CD14-positive monocyte (primary cell): ENCODE results near the gene CPT2. TPM values are rescaled to one million over a fixed set of nuclear protein-coding genes. Genes with fewer than 3 reads are reported as not detected.

Experiments used
- DNase-seq, 3 donors: peaks; one replicate each; pipeline ENCODE4 v3.0.0-alpha.2; 2011 to 2022
- H2AFZ ChIP-seq: 2 replicates; pipeline ENCODE4 v1.6.0; 2012; ENCODE audit warnings: mild to moderate bottlenecking, low read depth, low read length, inconsistent platforms; ENCODE audit not compliant: insufficient read depth, poor library complexity, severe bottlenecking
- H3K27ac ChIP-seq, 2 donors: 1 replicate in 1 of 2; 2 replicates in 1 of 2; pipeline ENCODE4 v1.5.1; 2012 to 2013; ENCODE audit warnings: low read length in 2 of 2, control low read depth in 1 of 2, inconsistent platforms in 1 of 2, low read depth in 1 of 2, mild to moderate bottlenecking in 1 of 2
- H3K27me3 ChIP-seq, 2 donors: one replicate each; pipeline versions ENCODE4 v1.6.0 to v1.6.1; 2011 to 2013; ENCODE audit warnings: low read length in 2 of 2; ENCODE audit not compliant: control insufficient read depth in 2 of 2, insufficient read depth in 2 of 2
- H3K36me3 ChIP-seq, 2 donors: replicated peaks in 1 of 2; 1 replicate in 1 of 2; 2 replicates in 1 of 2; pipeline versions ENCODE4 v1.5.1 to v1.6.1; 2012 to 2013; ENCODE audit warnings: low read length in 2 of 2, control low read depth in 1 of 2, inconsistent platforms in 1 of 2, mild to moderate bottlenecking in 1 of 2; ENCODE audit not compliant: insufficient read depth in 2 of 2, control insufficient read depth in 1 of 2
- H3K4me1 ChIP-seq, 2 donors: 1 replicate in 1 of 2; 2 replicates in 1 of 2; pipeline versions ENCODE4 v1.5.1 to v1.6.1; 2012 to 2013; ENCODE audit warnings: low read length in 2 of 2, control low read depth in 1 of 2, inconsistent platforms in 1 of 2, mild to moderate bottlenecking in 1 of 2, moderate library complexity in 1 of 2; ENCODE audit not compliant: insufficient read depth in 2 of 2, control insufficient read depth in 1 of 2
- H3K4me2 ChIP-seq: replicated peaks from 2 replicates; pipeline ENCODE3; 2012; ENCODE audit warnings: low read length, moderate library complexity, mild to moderate bottlenecking; ENCODE audit not compliant: poor library complexity, severe bottlenecking; ENCODE audit errors: extremely low read depth
- H3K4me3 ChIP-seq, 3 experiments: fragments of 200-600 bp in 1 of 3; sonication (generic) in 1 of 3; replicated peaks in 1 of 3; 1 replicate in 2 of 3; 2 replicates in 1 of 3; pipeline ENCODE4 v1.5.1; 2011 to 2013; ENCODE audit warnings: low read length in 3 of 3, mild to moderate bottlenecking in 3 of 3, control low read depth in 2 of 3, low read depth in 2 of 3, inconsistent platforms in 1 of 3, moderate library complexity in 1 of 3
- H3K79me2 ChIP-seq: 2 replicates; pipeline ENCODE4 v1.6.0; 2012; ENCODE audit warnings: mild to moderate bottlenecking, control low read depth, inconsistent platforms, low read length, moderate library complexity; ENCODE audit not compliant: insufficient read depth
- H3K9ac ChIP-seq: 2 replicates; pipeline ENCODE4 v1.6.0; 2017; ENCODE audit warnings: low read length, mild to moderate bottlenecking; ENCODE audit not compliant: insufficient read depth, poor library complexity, severe bottlenecking
- H3K9me3 ChIP-seq, 2 donors: replicated peaks in 1 of 2; 1 replicate in 1 of 2; 2 replicates in 1 of 2; pipeline versions ENCODE4 v1.5.1 to v1.6.1; 2012 to 2013; ENCODE audit warnings: low read length in 2 of 2, control low read depth in 1 of 2; ENCODE audit not compliant: control insufficient read depth in 1 of 2, insufficient read depth in 1 of 2
- H4K20me1 ChIP-seq: 2 replicates; pipeline ENCODE4 v1.6.0; 2012; ENCODE audit warnings: mild to moderate bottlenecking, low read length, control low read depth, moderate library complexity; ENCODE audit not compliant: insufficient read depth
- H3K27ac Mint-ChIP-seq, 7 donors: one replicate each; pipeline ENCODE4 v1.8.0; 2020; ENCODE audit warnings: mild to moderate bottlenecking in 7 of 7, mixed read lengths in 7 of 7, moderate library complexity in 6 of 7, inconsistent platforms in 2 of 7
- H3K27me3 Mint-ChIP-seq, 3 donors: one replicate each; pipeline ENCODE4 v1.8.0; 2021 to 2022; ENCODE audit warnings: low read depth in 3 of 3, mild to moderate bottlenecking in 3 of 3, mixed read lengths in 3 of 3, moderate library complexity in 3 of 3, inconsistent platforms in 1 of 3
- H3K36me3 Mint-ChIP-seq, 2 donors: one replicate each; pipeline ENCODE4 v1.8.0; 2020; ENCODE audit warnings: mixed read lengths in 2 of 2, inconsistent platforms in 1 of 2, mild to moderate bottlenecking in 1 of 2
- H3K4me1 Mint-ChIP-seq: one replicate; pipeline ENCODE4 v1.8.0; 2020; ENCODE audit warnings: mild to moderate bottlenecking, mixed read lengths
- H3K4me3 Mint-ChIP-seq, 2 donors: one replicate each; pipeline ENCODE4 v1.8.0; 2020; ENCODE audit warnings: mild to moderate bottlenecking in 2 of 2, mixed read lengths in 2 of 2, moderate library complexity in 1 of 2
- H3K9me3 Mint-ChIP-seq, 7 donors: one replicate each; pipeline ENCODE4 v1.8.0; 2020 to 2022; ENCODE audit warnings: mixed read lengths in 7 of 7, mild to moderate bottlenecking in 6 of 7, moderate library complexity in 6 of 7, inconsistent platforms in 2 of 7
- WGBS: methylation state at CpG from one replicate; pipeline ENCODE4 v1.1.5; 2013; ENCODE audit warnings: missing lambda C conversion rate; ENCODE audit not compliant: insufficient coverage; 5-methylcytosine and 5-hydroxymethylcytosine counted together
- intact Hi-C, 2 donors: fragments of 100-400 bp; cut with micrococcal nuclease; formaldehyde crosslinking; loops; one replicate each; pipeline versions ENCODE4 v1.15.0 to v1.15.1; 2023
- polyA plus RNA-seq, 3 donors: library from polyadenylated mRNA; depleted of rRNA in 1 of 3; unstranded in 2 of 3; stranded (reverse) in 1 of 3; fragments of 300-500 nt in 2 of 3; fragments of >200 nt in 1 of 3; fragmentation: Illumina TruSeq in 2 of 3; gene quantifications; 1 replicate in 2 of 3; 2 replicates in 1 of 3; pipeline ENCODE4 v1.2.3, GENCODE V29; 2012 to 2021
- TF ChIP-seq, protein P1 (sequence below): fragments of 200-600 bp; IDR thresholded peaks from one replicate; pipeline ENCODE4 v1.8.0; 2022; ENCODE audit warnings: antibody characterized with exemption, mild to moderate bottlenecking

Gene CPT2
- polyA plus RNA-seq, 3 donors, result 7.6 to 29.6 (median 20.2) TPM

DNA sequence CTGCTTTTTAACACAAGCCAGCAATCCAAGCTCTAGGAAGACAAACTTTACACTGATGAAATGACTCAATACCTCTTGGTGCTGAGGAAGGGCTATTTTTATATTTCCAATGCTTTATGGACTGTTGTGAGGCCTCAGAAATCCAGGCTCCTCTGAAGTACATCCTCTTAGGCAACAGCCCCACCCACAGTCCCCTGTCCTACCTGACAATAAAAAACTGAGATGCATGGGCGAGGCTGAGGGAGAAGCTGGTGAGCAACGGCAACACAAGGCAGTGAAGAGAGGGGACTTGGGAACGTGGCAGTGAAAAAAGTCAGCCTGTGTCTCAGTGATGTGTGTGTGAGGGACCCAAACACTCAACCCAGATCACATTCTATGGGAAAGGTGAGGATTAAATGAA, 10.1 kb upstream of the CPT2 start:
- H3K27ac ChIP-seq, result no peak overlapping the region
- H3K27me3 ChIP-seq, result no peaks in the 10 kb centered on the region
- H3K36me3 Mint-ChIP-seq, result no peaks in the 10 kb centered on the region
- H3K4me2 ChIP-seq, result no peak overlapping the region
- no peaks in the 10 kb centered on the region for H3K36me3 ChIP-seq
- peak overlapping the region in 1 of 7 donors; percentile 72 for H3K27ac Mint-ChIP-seq
- H3K4me1 Mint-ChIP-seq, result no peaks in the 10 kb centered on the region
- no peaks in the 10 kb centered on the region for H3K4me1 ChIP-seq
- no peak overlapping the region for H3K4me3 ChIP-seq
- TF ChIP-seq, protein P1, sequence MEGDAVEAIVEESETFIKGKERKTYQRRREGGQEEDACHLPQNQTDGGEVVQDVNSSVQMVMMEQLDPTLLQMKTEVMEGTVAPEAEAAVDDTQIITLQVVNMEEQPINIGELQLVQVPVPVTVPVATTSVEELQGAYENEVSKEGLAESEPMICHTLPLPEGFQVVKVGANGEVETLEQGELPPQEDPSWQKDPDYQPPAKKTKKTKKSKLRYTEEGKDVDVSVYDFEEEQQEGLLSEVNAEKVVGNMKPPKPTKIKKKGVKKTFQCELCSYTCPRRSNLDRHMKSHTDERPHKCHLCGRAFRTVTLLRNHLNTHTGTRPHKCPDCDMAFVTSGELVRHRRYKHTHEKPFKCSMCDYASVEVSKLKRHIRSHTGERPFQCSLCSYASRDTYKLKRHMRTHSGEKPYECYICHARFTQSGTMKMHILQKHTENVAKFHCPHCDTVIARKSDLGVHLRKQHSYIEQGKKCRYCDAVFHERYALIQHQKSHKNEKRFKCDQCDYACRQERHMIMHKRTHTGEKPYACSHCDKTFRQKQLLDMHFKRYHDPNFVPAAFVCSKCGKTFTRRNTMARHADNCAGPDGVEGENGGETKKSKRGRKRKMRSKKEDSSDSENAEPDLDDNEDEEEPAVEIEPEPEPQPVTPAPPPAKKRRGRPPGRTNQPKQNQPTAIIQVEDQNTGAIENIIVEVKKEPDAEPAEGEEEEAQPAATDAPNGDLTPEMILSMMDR, result no peak
- H3K79me2 ChIP-seq, result no peaks in the 10 kb centered on the region
- H3K9me3 ChIP-seq, result peaks cover 0 to 6% of the 10 kb centered on the region in 2 donors
- H2AFZ ChIP-seq, result no peak overlapping the region
- WGBS, result no CpG with 5 or more reads among the region's 3 CpGs
- H3K9me3 Mint-ChIP-seq, result no peaks in the 10 kb centered on the region
- intact Hi-C loops, result no loop called here
- H4K20me1 ChIP-seq, result no peaks in the 10 kb centered on the region
- H3K27me3 Mint-ChIP-seq, result peaks cover 0 to 3% (median 2%) of the 10 kb centered on the region in 3 donors
- H3K4me3 Mint-ChIP-seq, result no peak overlapping the region
- H3K9ac ChIP-seq, result no peak overlapping the region
- DNase-seq, result no peak

- H3K27me3 Mint-ChIP-seq, result peaks cover 0 to 3% (median 2%) of the 10 kb centered on the region in 3 donors
- H3K27ac ChIP-seq, result no peak overlapping the region
- H3K27ac Mint-ChIP-seq, result peak overlapping the region in 1 of 7 donors; percentile 25
- H3K4me3 ChIP-seq, result no peak overlapping the region
- no peaks in the 10 kb centered on the region for H3K27me3 ChIP-seq
- TF ChIP-seq, protein P1, result no peak
- DNase-seq, result no peak
- intact Hi-C loops, result no loop called here
- no peaks in the 10 kb centered on the region for H3K79me2 ChIP-seq
- H2AFZ ChIP-seq, result no peak overlapping the region
- H3K9me3 ChIP-seq, result peaks cover 0 to 6% of the 10 kb centered on the region in 2 donors
- H3K4me3 Mint-ChIP-seq, result no peak overlapping the region
- WGBS, result no CpG with 5 or more reads among the region's 1 CpG
- H3K9me3 Mint-ChIP-seq, result peaks cover 0 to 5% (median 2%) of the 10 kb centered on the region in 7 donors
- H3K36me3 ChIP-seq, result no peaks in the 10 kb centered on the region
- no peaks in the 10 kb centered on the region for H3K4me1 ChIP-seq
- no peak overlapping the region for H3K9ac ChIP-seq
- H3K36me3 Mint-ChIP-seq, result no peaks in the 10 kb centered on the region
- H4K20me1 ChIP-seq, result no peaks in the 10 kb centered on the region
- H3K4me1 Mint-ChIP-seq, result peaks cover 2% of the 10 kb centered on the region
- no peak overlapping the region for H3K4me2 ChIP-seq
Measured at GRCh38 chr1:53187401-53187800, 9.2 kb upstream of the CPT2 start.
